ENCODE data around the gene OGDH. TPM values are rescaled to one million over a fixed set of nuclear protein-coding genes. Genes with fewer than 3 reads are reported as not detected.

The OGDH gene
- total and polyA plus RNA-seq, 2 of the 13 experiments (the other 11 are each of a cell fraction or from before 2014, with no cell fraction given), result 17.4 to 25.4 TPM

GRCh38 chr7:44581879-44582603, 24.4 kb upstream of the OGDH start, which contains the start of gene TMED4 (continued):
- peak; percentile 4; the same call in 1 of the 2 replicates for TF ChIP-seq ARID5B (CRISPR knock-in tag; IDR thresholded peaks at IDR 0.05)
- TF ChIP-seq THAP8 (CRISPR knock-in tag; IDR thresholded peaks at IDR 0.05; ENCODE audit: borderline replicate concordance), result 0 out of 2 replicates have a peak, but pooled peaks have one; percentile 27
- TF ChIP-seq ZFX (CRISPR knock-in tag; IDR thresholded peaks at IDR 0.05; ENCODE audit: low read depth), result peak; percentile 99
- TF ChIP-seq ZNF451 (CRISPR knock-in tag; IDR thresholded peaks at IDR 0.05), result peak; percentile 87; the same call in 1 of the 2 replicates
- peak; percentile 11 for TF ChIP-seq ZMYM4 (CRISPR knock-in tag; IDR thresholded peaks at IDR 0.05)
- peak; percentile 24; the same call in 1 of the 2 replicates for TF ChIP-seq CBFB (CRISPR knock-in tag; IDR thresholded peaks at IDR 0.05)
- peak; percentile 47 for TF ChIP-seq XRCC5 (optimal IDR thresholded peaks at IDR 0.05; ENCODE audit: low read length)
- no peak for TF ChIP-seq SIX4 (CRISPR knock-in tag; IDR thresholded peaks at IDR 0.05)
- TF ChIP-seq ZNF597 (CRISPR knock-in tag; IDR thresholded peaks at IDR 0.05), result no peak
- TF ChIP-seq ADNP (CRISPR knock-in tag; IDR thresholded peaks at IDR 0.05), result no peak
- TF ChIP-seq DRAP1 (CRISPR knock-in tag; IDR thresholded peaks at IDR 0.05), result peak; percentile 79
- TF ChIP-seq ZNF501 (CRISPR knock-in tag; IDR thresholded peaks at IDR 0.05), result peak; percentile 64
- TF ChIP-seq ZNF614 (CRISPR knock-in tag; IDR thresholded peaks at IDR 0.05; ENCODE audit: borderline replicate concordance), result 0 out of 2 replicates have a peak, but pooled peaks have one; percentile 47
- TF ChIP-seq ZNF280B (CRISPR knock-in tag; IDR thresholded peaks at IDR 0.05; ENCODE audit: borderline replicate concordance), result peak; percentile 76; the same call in 1 of the 2 replicates
- 0 out of 2 replicates have a peak, but pooled peaks have one; percentile 20 for TF ChIP-seq ZBTB10 (CRISPR knock-in tag; IDR thresholded peaks at IDR 0.05; ENCODE audit: borderline replicate concordance)
- TF ChIP-seq PAX8 (CRISPR knock-in tag; IDR thresholded peaks at IDR 0.05; ENCODE audit: borderline replicate concordance), result no peak
